ENCODE data around the gene PACSIN1.

The PACSIN1 gene

DNA sequence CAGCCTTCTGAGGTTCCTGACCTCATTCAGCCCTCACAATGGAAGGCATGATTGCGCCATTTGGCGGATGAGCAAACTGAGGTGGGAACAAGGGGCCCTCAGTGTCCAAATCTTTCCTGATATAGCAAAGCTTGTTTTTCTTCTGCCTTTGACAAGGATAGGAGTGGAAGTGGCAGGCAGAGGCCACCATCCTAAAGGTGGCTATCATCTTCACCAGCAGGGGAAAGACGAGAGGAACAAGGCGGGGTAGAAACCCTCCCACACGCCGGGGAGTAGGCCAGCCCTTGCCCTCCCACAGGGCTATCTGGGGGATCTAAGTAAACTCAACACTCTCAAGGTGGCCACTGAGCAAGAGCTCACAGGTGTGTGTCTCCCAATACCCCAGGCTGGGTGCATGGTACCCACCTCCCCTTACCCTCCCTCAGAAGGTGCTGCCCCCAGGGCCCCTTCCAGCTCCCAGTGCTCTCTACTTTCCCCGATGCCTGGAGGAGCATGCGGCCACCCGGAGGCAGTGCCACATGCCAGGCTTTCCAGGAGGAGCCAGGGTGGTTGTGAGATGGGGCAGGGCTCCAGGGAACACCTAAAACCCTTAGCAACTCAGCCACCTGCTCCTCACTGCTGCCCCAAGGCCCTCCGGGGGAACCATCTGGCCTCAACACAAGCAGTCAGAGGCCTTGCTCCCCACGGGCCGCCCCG is 79.0 kb downstream of the PACSIN1 start:
- no peak for DNase-seq (ENCODE audit: low read depth, low spot score)

GRCh38 chr6:34546551-34547321 is 80.9 kb downstream of the PACSIN1 start:
- DNase-seq (ENCODE audit: low read depth, low spot score) = no peak

DNA sequence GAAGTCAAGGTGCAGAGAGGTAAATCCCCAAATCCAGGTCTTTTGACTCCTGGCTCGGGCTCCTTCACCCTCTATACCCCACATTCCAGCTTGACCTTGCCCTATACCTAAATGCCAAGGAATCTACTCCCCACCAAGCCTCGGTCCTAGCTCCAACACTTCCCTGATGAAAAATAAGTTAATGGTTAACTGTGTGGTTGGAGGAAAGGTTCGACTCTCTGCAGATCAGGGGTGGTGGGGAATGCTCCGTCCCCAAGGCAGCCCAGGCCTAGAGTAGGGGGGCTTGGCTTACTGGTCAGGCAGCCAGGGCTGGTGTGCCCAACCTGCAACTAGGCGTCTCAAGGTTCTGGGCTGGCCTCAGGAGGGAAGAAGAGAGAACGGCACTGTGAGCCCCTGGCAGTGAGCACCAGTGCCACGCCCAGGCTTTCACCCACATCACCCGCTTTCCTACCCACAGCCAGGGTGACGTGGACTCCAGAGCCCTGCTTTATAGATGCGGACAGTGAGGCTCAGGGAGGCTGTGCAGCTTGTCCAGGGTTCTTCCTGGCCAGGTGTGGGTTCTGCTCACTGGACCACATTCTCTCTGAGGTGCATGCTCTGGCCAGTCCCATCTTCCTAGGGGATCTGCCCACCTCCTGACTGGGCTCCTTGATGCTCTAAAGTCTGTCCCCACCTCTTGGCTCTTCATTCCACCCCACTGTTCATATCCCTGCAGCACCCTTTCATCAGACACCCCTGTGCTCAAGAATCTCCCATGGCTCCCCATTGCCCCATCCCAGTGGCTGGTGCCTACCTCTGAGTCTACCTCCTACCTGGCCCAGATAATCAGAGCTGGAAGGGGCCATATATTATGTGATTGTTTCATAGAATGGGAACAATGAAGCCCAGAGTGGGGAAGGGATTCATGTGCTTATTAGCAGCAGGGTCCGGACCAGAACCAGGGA is 82.1 kb downstream of the PACSIN1 start:
- DNase-seq (ENCODE audit: low read depth, low spot score) = no peak

DNA sequence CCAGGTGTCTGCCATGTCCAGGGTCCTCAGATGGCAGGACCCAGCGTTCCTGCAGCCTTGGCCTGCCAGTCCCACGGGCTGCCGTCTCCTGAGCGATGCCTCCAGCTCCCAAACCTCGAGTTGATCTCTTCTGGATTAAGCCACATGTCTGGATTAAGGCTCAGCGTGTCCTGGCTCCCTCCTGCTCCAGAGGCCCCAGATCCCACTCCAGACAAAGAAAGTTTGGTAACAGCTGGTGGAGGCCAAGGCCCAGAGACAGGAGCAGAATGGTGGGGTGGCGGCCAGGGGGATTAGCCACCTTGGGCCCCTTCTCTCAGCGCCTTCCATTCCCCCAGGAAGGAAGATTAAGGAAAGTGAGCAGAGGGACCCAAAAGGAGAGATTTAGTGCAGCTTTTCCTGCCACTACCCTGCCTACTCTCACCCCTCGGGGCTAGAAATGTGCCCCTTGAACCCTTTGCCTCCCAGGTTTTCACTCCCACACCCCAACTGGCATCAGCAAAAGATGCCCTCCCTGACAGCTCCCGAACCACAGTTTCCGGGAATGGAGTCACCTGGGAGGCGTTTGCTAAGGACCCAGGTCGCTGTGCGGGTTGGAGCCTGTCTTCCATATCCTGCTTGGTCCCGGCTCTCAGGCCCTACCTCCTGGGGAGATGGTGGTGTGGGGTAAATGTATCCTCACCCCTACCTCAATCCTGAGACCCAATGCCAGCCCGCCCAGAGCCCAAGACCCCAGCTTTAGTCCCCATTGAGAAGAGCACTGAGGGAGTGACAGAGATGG is 83.3 kb downstream of the PACSIN1 start:
- no peak for DNase-seq (ENCODE audit: low read depth, low spot score)

DNA sequence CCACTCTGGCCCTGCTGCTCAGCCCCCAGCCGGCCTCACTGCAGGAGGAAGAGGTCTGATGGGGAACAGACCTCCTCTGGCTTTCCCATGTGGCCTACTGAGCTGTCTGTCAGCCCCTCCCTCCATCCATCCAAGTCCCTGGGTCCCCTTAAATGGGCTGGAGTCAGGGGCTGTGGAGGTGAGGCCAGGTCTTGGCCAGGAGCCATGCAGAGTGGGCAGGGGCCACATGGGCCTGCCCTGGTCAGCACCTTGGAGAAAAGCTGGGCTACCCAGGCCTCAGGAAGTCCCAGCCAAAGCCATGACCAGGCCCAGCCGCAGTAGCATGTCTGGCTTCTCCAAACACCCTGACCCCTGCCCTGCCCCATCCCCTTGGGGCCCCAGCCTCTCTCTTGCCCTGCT is 83.9 kb downstream of the PACSIN1 start:
- no peak for DNase-seq (ENCODE audit: low read depth, low spot score)

DNA sequence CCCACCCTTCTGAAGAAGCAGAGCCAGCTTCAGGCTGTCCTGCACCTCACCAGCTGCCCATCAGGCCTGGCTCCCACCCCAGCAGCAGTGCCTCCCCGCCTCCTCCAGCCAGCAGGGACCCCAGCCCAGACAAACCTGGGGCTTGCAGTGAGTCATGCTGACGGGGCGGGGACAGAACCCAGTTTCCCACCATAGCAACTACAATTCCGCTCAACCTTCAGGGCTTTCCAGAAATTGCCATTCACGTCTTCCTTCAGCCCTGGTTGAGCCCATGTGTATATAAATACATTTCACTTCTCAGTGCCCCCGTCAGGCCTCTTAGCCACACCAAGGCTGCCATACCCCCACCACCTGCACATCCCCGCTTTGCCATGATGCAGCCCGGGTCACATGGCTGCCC is 85.8 kb downstream of the PACSIN1 start:
- DNase-seq (ENCODE audit: low read depth, low spot score) = no peak

DNA sequence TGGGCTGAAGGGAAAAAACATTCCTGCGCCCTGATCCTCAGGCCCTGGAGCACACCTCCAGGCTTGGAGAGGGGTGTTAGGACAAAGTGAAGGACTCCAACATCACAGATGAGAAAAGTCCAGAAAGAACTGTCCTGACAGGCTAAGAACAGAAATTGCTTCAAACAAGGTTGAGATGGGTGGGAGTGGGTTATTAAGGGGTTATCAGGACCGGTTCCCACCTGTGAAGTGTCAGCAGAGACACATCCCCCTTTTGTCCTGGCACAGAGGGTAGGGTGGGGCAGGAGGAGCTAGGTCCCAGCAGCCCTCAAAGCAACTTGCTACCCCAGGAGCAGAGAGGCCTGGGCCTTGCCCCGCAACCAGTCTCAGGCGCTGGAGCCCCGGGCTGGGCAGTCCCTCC is 86.7 kb downstream of the PACSIN1 start:
- no peak for DNase-seq (ENCODE audit: low read depth, low spot score)

DNA sequence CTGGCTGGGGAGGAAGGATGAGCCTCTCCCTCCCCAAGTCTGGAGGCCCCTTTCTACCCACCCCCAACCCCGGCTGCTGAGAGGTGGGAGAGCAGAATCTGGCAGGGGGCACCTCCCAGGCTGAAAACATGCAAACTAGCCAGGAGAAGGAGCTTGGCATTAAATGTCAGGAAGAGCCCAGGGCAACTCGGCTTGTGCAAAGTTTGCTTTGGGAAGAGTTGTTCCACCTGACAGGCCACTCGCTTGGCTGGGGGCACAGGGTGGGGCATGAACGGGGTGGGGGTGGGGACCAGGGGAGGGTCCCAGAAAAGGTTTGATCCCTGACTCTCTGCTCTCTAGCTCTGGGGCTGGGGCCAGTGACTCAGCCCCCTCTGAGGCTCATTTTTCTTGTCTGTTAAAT is 87.3 kb downstream of the PACSIN1 start:
- DNase-seq (ENCODE audit: low read depth, low spot score) = no peak

DNA sequence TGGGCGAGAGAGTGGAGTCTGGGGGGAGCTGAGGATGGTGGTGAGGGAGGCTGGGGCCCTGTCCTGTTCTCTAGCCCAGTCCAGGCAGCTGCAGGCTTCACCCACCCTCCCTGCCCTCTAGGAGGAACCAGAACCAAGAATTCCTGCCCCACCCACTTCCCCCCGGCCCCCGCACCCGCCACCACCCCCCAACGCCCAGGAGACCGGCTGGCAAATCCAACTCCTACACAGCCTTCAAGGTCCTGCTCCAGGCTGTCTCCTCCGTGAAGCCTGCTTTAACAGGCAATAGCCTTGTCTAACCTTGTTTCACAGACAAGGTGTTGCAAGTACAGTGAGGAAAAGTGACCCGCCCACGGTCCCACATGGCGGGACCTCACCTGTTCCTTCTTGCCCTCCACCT is 87.9 kb downstream of the PACSIN1 start:
- DNase-seq (ENCODE audit: low read depth, low spot score) = no peak

- no peak for DNase-seq (ENCODE audit: low read depth, low spot score)
Measured at GRCh38 chr6:34554291-34555006, 88.6 kb downstream of the PACSIN1 start.

DNA sequence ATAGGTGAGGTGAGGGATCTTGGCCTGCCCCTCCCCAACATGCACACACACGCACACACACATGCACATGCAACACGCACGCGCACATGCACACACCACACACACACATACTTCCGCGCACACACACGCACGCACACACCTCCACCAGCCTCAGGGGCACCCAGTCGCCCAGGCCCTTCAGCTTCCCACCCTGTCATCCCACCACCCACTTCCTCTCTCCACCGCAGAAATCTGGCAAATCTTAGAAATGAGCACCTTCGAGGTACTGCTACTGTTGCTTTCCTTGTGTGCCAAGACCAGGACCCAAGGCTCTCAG is 89.1 kb downstream of the PACSIN1 start:
- no peak for DNase-seq (ENCODE audit: low read depth, low spot score)

- DNase-seq (ENCODE audit: low read depth, low spot score) = no peak
Measured at GRCh38 chr6:34555328-34555727, 89.5 kb downstream of the PACSIN1 start.

DNA sequence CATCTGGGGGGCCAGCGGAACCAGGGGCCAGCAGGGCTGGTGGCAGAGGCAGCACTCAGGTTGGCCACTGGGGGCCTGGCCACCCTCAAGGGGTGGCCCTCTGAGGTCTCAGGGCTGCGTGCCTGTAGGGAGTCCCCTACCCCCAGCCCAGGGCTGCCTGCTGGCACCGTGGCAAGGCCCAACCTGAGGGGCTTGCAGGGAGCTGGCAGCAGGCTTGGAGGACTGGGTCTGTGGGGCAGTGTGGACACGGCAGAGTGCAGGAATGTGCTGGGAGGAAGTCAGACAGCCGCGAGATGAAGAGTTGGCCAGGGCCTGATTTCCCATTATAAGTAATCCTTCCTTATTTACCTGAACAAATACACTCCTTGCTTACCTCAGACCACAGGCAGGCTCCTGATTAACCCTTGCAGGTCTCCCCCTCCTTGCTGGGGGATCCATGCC is 90.2 kb downstream of the PACSIN1 start, which contains the start of gene SPDEF:
SPDEF (minus strand) TSS at position 299 of the 441 bp plus-strand sequence. CDS start 11,874 bp downstream, outside the sequence.
- no peak for DNase-seq (ENCODE audit: low read depth, low spot score)

DNA sequence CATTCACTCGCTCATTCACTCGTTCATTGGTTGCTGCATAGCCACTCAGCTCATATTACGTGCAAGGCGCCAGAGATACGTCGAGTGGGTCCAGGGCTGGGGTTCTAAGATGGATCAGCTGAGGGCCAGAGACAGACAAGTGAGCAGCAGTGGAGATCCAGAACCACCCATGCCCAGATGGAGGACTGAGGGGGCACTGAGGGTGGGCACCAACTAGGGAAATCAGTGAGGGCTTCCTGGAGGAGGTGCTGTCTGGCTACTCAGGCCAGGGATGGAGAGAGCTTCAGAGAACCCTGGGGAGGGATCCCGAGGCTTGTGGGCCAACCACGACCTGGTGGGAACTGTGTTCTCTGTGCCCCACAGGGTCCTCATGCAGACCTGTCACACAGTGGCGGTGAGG is 90.6 kb downstream of the PACSIN1 start:
- no peak for DNase-seq (ENCODE audit: low read depth, low spot score)

GRCh38 chr6:34557228-34557627 is 91.4 kb downstream of the PACSIN1 start:
- DNase-seq (ENCODE audit: low read depth, low spot score) = no peak

- no peak for DNase-seq (ENCODE audit: low read depth, low spot score)
Measured at GRCh38 chr6:34558172-34558714, 92.4 kb downstream of the PACSIN1 start.

- DNase-seq (ENCODE audit: low read depth, low spot score) = peak; percentile 55
Measured at GRCh38 chr6:34559651-34560365, 93.9 kb downstream of the PACSIN1 start.

DNA sequence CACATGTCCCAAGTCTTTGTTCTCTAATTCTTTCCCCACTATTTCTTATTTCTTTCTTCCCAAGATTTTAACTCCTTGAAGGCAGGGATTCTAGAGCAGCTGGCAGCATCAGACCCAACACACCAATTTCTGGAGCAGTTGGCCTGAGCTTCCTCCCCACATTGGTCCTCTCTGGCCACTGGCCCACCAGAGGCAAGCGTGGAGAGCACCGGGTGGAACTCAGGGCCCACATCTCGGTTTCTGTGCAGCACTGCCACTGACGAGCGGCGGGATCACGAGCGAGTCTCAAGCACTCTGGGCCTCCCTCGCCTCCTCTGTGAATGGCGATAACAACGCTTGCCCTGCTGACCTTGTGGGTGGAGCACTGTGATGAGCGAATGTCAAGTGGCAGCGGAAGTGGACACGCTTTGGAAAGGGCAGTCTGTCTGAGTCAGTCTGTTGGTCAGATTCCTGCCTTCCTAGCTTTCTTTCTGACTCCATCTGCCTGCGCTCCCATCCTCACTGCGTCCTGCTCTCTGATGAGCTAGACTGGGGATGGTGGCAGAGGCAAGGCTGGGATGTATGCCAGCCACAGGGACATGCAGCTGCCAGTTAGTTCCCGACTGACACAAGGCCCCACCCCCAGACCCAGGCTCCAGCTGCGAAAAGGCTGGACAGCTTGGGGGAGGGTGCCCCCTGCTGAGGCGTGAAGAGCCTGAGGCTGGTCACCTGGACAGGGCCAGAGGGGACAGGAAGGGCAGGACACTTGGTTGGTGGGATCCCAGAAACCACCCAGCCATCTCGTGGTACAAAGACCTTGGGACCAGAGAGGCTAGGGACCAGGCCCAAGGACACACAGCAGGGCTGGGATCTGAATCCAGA is 94.7 kb downstream of the PACSIN1 start:
- peak; percentile 78 for DNase-seq (ENCODE audit: low read depth, low spot score)

GRCh38 chr6:34561227-34561530 is 95.3 kb downstream of the PACSIN1 start:
- no peak for DNase-seq (ENCODE audit: low read depth, low spot score)

Measured in ELF-1 (cell line).